SK-MEL-5 (cell line): ENCODE data around the gene AP1S3. TPM values are rescaled to one million over a fixed set of nuclear protein-coding genes. Genes with fewer than 3 reads are reported as not detected.

ENCODE experiments used
- DNase-seq: peaks from one replicate; pipeline ENCODE4 v3.0.0-alpha.2; 2016; ENCODE audit warnings: low read depth, low spot score
- in situ Hi-C: cut with HindIII; loops from 2 replicates; pipeline ENCODE4 v1.10.0; 2016; ENCODE audit warnings: low sequenced_read_pairs, high pct_unique_total_duplicates, low pct_unique_long_range_greater_than_20kb
- total RNA-seq: library from RNA; depleted of rRNA; stranded (reverse); fragments of >200 nt; shearing (Covaris generic); gene quantifications from 2 replicates; pipeline ENCODE4 v1.2.3, GENCODE V29; 2014

Gene AP1S3
- total RNA-seq, 1 experiment from 2014 or later = 15.5 TPM

GRCh38 chr2:223856584-223856983, 19.2 kb upstream of the AP1S3 start:
- in situ Hi-C loops = no loop called here
- DNase-seq = no peak

- in situ Hi-C loops = no loop called here
- DNase-seq = no peak
Measured at GRCh38 chr2:223856021-223856420, 18.6 kb upstream of the AP1S3 start.

- DNase-seq = peak; percentile 81
- in situ Hi-C loops = no loop called here
Measured at GRCh38 chr2:223855426-223855825, 18.0 kb upstream of the AP1S3 start.

GRCh38 chr2:223854741-223855140, 17.4 kb upstream of the AP1S3 start:
- in situ Hi-C loops = no loop called here
- no peak for DNase-seq

- no peak for DNase-seq
- in situ Hi-C loops = no loop called here
Measured at GRCh38 chr2:223853425-223853837, 16.0 kb upstream of the AP1S3 start.

- no peak for DNase-seq
- in situ Hi-C loops = no loop called here
Measured at GRCh38 chr2:223852281-223852795, 15.0 kb upstream of the AP1S3 start.

- no peak for DNase-seq
- in situ Hi-C loops = no loop called here
Measured at GRCh38 chr2:223847410-223847809, 10.0 kb upstream of the AP1S3 start.

GRCh38 chr2:223846515-223846914, 9.1 kb upstream of the AP1S3 start:
- in situ Hi-C loops = no loop called here
- peak; percentile 65 for DNase-seq

- DNase-seq = peak; percentile 63
- in situ Hi-C loops = no loop called here
Measured at GRCh38 chr2:223841436-223842190, 4.2 kb upstream of the AP1S3 start.

GRCh38 chr2:223835701-223836532, 1.5 kb downstream of the AP1S3 start:
- in situ Hi-C loops = no loop called here
- DNase-seq = no peak

- in situ Hi-C loops = no loop called here
- DNase-seq = no peak
Measured at GRCh38 chr2:223834431-223834830, 3.0 kb downstream of the AP1S3 start.

- DNase-seq = peak; percentile 29
- in situ Hi-C loops = no loop called here
Measured at GRCh38 chr2:223832241-223832903, 5.0 kb downstream of the AP1S3 start.

- DNase-seq = no peak
- in situ Hi-C loops = no loop called here
Measured at GRCh38 chr2:223829128-223829527, 8.3 kb downstream of the AP1S3 start.

GRCh38 chr2:223828314-223828713, 9.1 kb downstream of the AP1S3 start:
- DNase-seq = no peak
- in situ Hi-C loops = no loop called here

GRCh38 chr2:223826995-223827394, 10.4 kb downstream of the AP1S3 start:
- no peak for DNase-seq
- in situ Hi-C loops = no loop called here

- no peak for DNase-seq
- in situ Hi-C loops = no loop called here
Measured at GRCh38 chr2:223824301-223824700, 13.1 kb downstream of the AP1S3 start.

GRCh38 chr2:223822818-223823217, 14.6 kb downstream of the AP1S3 start:
- DNase-seq = no peak
- in situ Hi-C loops = no loop called here

GRCh38 chr2:223820549-223820948, 16.8 kb downstream of the AP1S3 start:
- no peak for DNase-seq
- in situ Hi-C loops = no loop called here
